H1 (cell line): ENCODE results near the gene PPP1R27. TPM values are rescaled to one million over a fixed set of nuclear protein-coding genes. Genes with fewer than 3 reads are reported as not detected.
"Not testable (repeated sequence)": the region's sequence is repeated elsewhere in the genome, so short reads cannot be mapped to it uniquely, and the experiment has no call there.

Experiments used
- CTCF ChIA-PET: fragments of 300-600 bp; sonication (Branson Sonifier 250); formaldehyde crosslinking; loops from one replicate; lab custom pipeline; 2021; ENCODE audit not compliant: partially characterized antibody; lab: Charles Lee
- POLR2A ChIA-PET: fragments of 300-600 bp; sonication (Branson Sonifier 250); formaldehyde crosslinking; loops from one replicate; lab custom pipeline; 2021; ENCODE audit warnings: inconsistent platforms; ENCODE audit not compliant: partially characterized antibody; lab: Charles Lee
- DNase-seq, 2 experiments: peaks; one replicate each; pipeline versions ENCODE4 v3.0.0 to v3.0.0-alpha.2; 2010 to 2022; ENCODE audit warnings: low spot score in 2 of 2, low read depth in 1 of 2, mixed read lengths in 1 of 2
- FAIRE-seq: peaks from 2 replicates; lab custom pipeline; 2011; peaks lifted over from hg19 to GRCh38; lab: Jason Lieb, UNC
- H2AFZ ChIP-seq: 2 replicates; pipeline ENCODE4 v1.8.1; 2012; ENCODE audit warnings: low read length, inconsistent platforms
- H2AK5ac ChIP-seq: 2 replicates; pipeline ENCODE4 v1.6.1; 2013; ENCODE audit warnings: low read depth, low read length
- H2BK120ac ChIP-seq: replicated peaks from 2 replicates; pipeline ENCODE3; 2013; ENCODE audit warnings: low read depth, low read length, inconsistent platforms
- H2BK12ac ChIP-seq: 2 replicates; pipeline ENCODE4 v1.6.1; 2013; ENCODE audit warnings: low read depth, low read length
- H2BK15ac ChIP-seq: 2 replicates; pipeline ENCODE4 v1.6.1; 2013; ENCODE audit warnings: low read length
- H2BK20ac ChIP-seq: 2 replicates; pipeline ENCODE4 v1.6.1; 2013; ENCODE audit warnings: low read length
- H2BK5ac ChIP-seq: 2 replicates; pipeline ENCODE4 v1.6.1; 2013; ENCODE audit warnings: low read depth, low read length
- H3K14ac ChIP-seq: 2 replicates; pipeline ENCODE4 v1.6.1; 2013; ENCODE audit warnings: inconsistent platforms; ENCODE audit not compliant: insufficient read length
- H3K18ac ChIP-seq: 2 replicates; pipeline ENCODE4 v1.6.1; 2013; ENCODE audit warnings: low read length; ENCODE audit errors: extremely low read depth
- H3K23ac ChIP-seq: 2 replicates; pipeline ENCODE4 v1.6.1; 2013; ENCODE audit warnings: inconsistent platforms; ENCODE audit not compliant: insufficient read length
- H3K23me2 ChIP-seq: 2 replicates; pipeline ENCODE4 v1.6.1; 2013; ENCODE audit warnings: low read depth, low read length
- H3K27ac ChIP-seq: 2 replicates; pipeline ENCODE4 v1.6.1; 2011; ENCODE audit warnings: low read depth, low read length, inconsistent platforms
- H3K27me3 ChIP-seq, 4 experiments: replicated peaks in 1 of 4; 1 replicate in 1 of 4; 2 replicates in 3 of 4; pipeline versions ENCODE4 v1.6.1 to v1.8.1; 2011 to 2013; ENCODE audit warnings: low read length in 3 of 4, mild to moderate bottlenecking in 3 of 4, inconsistent platforms in 2 of 4, mixed read lengths in 2 of 4, moderate library complexity in 1 of 4; ENCODE audit not compliant: control insufficient read depth in 3 of 4, insufficient read depth in 3 of 4; ENCODE audit errors: extremely low read depth in 1 of 4
- H3K36me3 ChIP-seq, 4 experiments: 2 replicates each; pipeline versions ENCODE4 v1.6.1 to v1.8.1; 2011 to 2013; ENCODE audit warnings: mild to moderate bottlenecking in 4 of 4, low read length in 3 of 4, moderate library complexity in 2 of 4, control low read depth in 1 of 4, inconsistent platforms in 1 of 4; ENCODE audit not compliant: insufficient read depth in 4 of 4, control insufficient read depth in 2 of 4
- H3K4ac ChIP-seq: replicated peaks from 2 replicates; pipeline ENCODE3; 2013; ENCODE audit warnings: low read length, low read depth, mixed read lengths, inconsistent platforms; ENCODE audit not compliant: insufficient read length
- H3K4me1 ChIP-seq, 4 experiments: replicated peaks in 1 of 4; 1 replicate in 1 of 4; 2 replicates in 3 of 4; pipeline versions ENCODE4 v1.6.1 to v1.8.1; 2011 to 2013; ENCODE audit warnings: low read length in 3 of 4, inconsistent platforms in 2 of 4, mixed read lengths in 1 of 4; ENCODE audit not compliant: insufficient read depth in 4 of 4, control insufficient read depth in 3 of 4
- H3K4me2 ChIP-seq, 2 experiments: 2 replicates each; pipeline versions ENCODE4 v1.6.1 to v1.8.1; 2011 to 2013; ENCODE audit warnings: low read depth in 2 of 2, low read length in 2 of 2, control low read depth in 1 of 2, inconsistent platforms in 1 of 2, mild to moderate bottlenecking in 1 of 2; ENCODE audit not compliant: insufficient read depth in 1 of 2
- H3K4me3 ChIP-seq, 4 experiments: fragments of 200-600, 300-600 bp in 1 of 4; sonication (generic), shearing (Covaris generic), sonication (Bioruptor Twin) in 1 of 4; 2 replicates each; pipeline versions ENCODE4 v1.5.1 to v1.8.1; 2011 to 2016; ENCODE audit warnings: low read length in 4 of 4, low read depth in 3 of 4, control low read depth in 2 of 4, inconsistent platforms in 2 of 4, mild to moderate bottlenecking in 2 of 4, mixed read lengths in 1 of 4, moderate library complexity in 1 of 4; ENCODE audit not compliant: insufficient read depth in 2 of 4; ENCODE audit errors: extremely low read depth in 1 of 4
- H3K56ac ChIP-seq: replicated peaks from 2 replicates; pipeline ENCODE3; 2013; ENCODE audit warnings: low read depth, mild to moderate bottlenecking, mixed read lengths, low read length, inconsistent platforms; ENCODE audit not compliant: insufficient read length
- H3K79me1 ChIP-seq: 2 replicates; pipeline ENCODE4 v1.6.1; 2013; ENCODE audit warnings: low read depth, low read length, control low read depth
- H3K79me2 ChIP-seq, 2 experiments: 2 replicates each; pipeline versions ENCODE4 v1.6.1 to v1.8.1; 2012 to 2013; ENCODE audit warnings: low read length in 2 of 2, mild to moderate bottlenecking in 2 of 2, inconsistent platforms in 1 of 2; ENCODE audit not compliant: insufficient read depth in 2 of 2, control insufficient read depth in 1 of 2
- H3K9ac ChIP-seq, 4 experiments: replicated peaks in 1 of 4; 1 replicate in 1 of 4; 2 replicates in 3 of 4; pipeline versions ENCODE4 v1.6.1 to v1.8.1; 2011 to 2013; ENCODE audit warnings: low read depth in 3 of 4, low read length in 3 of 4, control low read depth in 2 of 4, mild to moderate bottlenecking in 2 of 4, moderate library complexity in 2 of 4, inconsistent platforms in 1 of 4; ENCODE audit errors: extremely low read depth in 1 of 4
- H3K9me3 ChIP-seq, 2 experiments: 2 replicates each; pipeline versions ENCODE4 v1.6.1 to v1.8.1; 2012 to 2013; ENCODE audit warnings: mild to moderate bottlenecking in 2 of 2, moderate library complexity in 2 of 2, control low read depth in 1 of 2, inconsistent platforms in 1 of 2, low read depth in 1 of 2, low read length in 1 of 2, mixed read lengths in 1 of 2; ENCODE audit not compliant: insufficient read depth in 2 of 2
- H4K20me1 ChIP-seq, 2 experiments: replicated peaks in 1 of 2; 2 replicates each; pipeline versions ENCODE3 to v1.8.1; 2011 to 2013; ENCODE audit warnings: inconsistent platforms in 2 of 2, low read length in 2 of 2, mild to moderate bottlenecking in 1 of 2; ENCODE audit not compliant: insufficient read depth in 2 of 2, control insufficient read depth in 1 of 2
- H4K5ac ChIP-seq: 2 replicates; pipeline ENCODE4 v1.6.1; 2013; ENCODE audit warnings: low read length, low read depth, mixed read lengths, inconsistent platforms; ENCODE audit not compliant: insufficient read length
- H4K8ac ChIP-seq: 2 replicates; pipeline ENCODE4 v1.8.0; 2013; ENCODE audit warnings: mild to moderate bottlenecking, moderate library complexity, low read length, inconsistent platforms; ENCODE audit not compliant: insufficient read depth; ENCODE audit errors: extremely low read depth
- H4K91ac ChIP-seq: replicated peaks from 2 replicates; pipeline ENCODE3; 2013; ENCODE audit warnings: low read length, mixed read lengths, inconsistent platforms; ENCODE audit not compliant: insufficient read length
- WGBS, 2 experiments: shearing (Covaris generic) in 1 of 2; methylation state at CpG; one replicate each; pipeline versions ENCODE4 v1.1.6 to v1.1.7; 2013 to 2015; ENCODE audit warnings: low lambda C conversion rate in 2 of 2, mixed read lengths in 2 of 2, inconsistent platforms in 1 of 2, low coverage in 1 of 2, missing lambda C conversion rate in 1 of 2; ENCODE audit not compliant: insufficient replicate concordance in 2 of 2, insufficient coverage in 1 of 2, insufficient read length in 1 of 2; ENCODE audit errors: extremely low coverage in 1 of 2, missing lambda C conversion rate in 1 of 2; 5-methylcytosine and 5-hydroxymethylcytosine counted together
- polyA plus RNA-seq, 7 experiments: library from polyadenylated mRNA; depleted of rRNA in 3 of 7; stranded (reverse) in 5 of 7; unstranded in 2 of 7; fragments of >200 nt in 5 of 7; fragments of 200-250 nt in 2 of 7; gene quantifications; 1 replicate in 5 of 7; 2 replicates in 1 of 7; 4 replicates in 1 of 7; pipeline versions ENCODE4 v1.2.1 to v1.2.3, GENCODE V29; 2011 to 2013; ENCODE audit warnings: missing spikeins in 2 of 7, mixed read lengths in 2 of 7
- total RNA-seq: library from RNA; stranded (reverse); fragmentation: NEBNext Ultra II Directional; extraction: Animal tissue kit (Norgen Biotek cat#: 25700); gene quantifications from 2 replicates; pipeline ENCODE4 v1.2.1, GENCODE V29; 2021

Gene PPP1R27
- total and polyA plus RNA-seq, 2 of the 8 experiments (the other 6 are each of a cell fraction or from before 2014, with no cell fraction given), result 0.27 TPM; not detected in 1

GRCh38 chr17:81840059-81840458 lies 5.2 kb upstream of the PPP1R27 start:
- H3K9ac ChIP-seq, H3K23ac ChIP-seq, H3K4me3 ChIP-seq, H3K14ac ChIP-seq, H3K56ac ChIP-seq, H4K20me1 ChIP-seq, H2BK5ac ChIP-seq, FAIRE-seq, H3K4ac ChIP-seq, H3K4me2 ChIP-seq, H2AK5ac ChIP-seq, H3K18ac ChIP-seq, H3K79me1 ChIP-seq, H4K91ac ChIP-seq, H2AFZ ChIP-seq, H2BK120ac ChIP-seq, H3K27me3 ChIP-seq, H3K27ac ChIP-seq, H2BK15ac ChIP-seq, H2BK20ac ChIP-seq, H2BK12ac ChIP-seq, H4K5ac ChIP-seq, H3K9me3 ChIP-seq, H3K23me2 ChIP-seq, H4K8ac ChIP-seq, DNase-seq, H3K4me1 ChIP-seq, H3K79me2 ChIP-seq: not testable (repeated sequence)
- ChIA-PET CTCF (interaction anchor here (0.6 to 2.4 kb wide), 4 partner anchors 29 to 174 kb away, joined by 3 to 11 read pairs (median 5); no protein-coding TSS in a partner anchor), POLR2A (interaction anchor here (0.6 to 3.8 kb wide), 8 partner anchors 9 to 183 kb away, joined by 3 to 17 read pairs (median 5); partner anchors contain the start of genes CENPX and MRPL12)
- WGBS, 2 experiments, result 99% methylated on average over 5 of the region's 5 CpGs; no CpG with 5 or more reads in 1 of the 2 experiments
- peaks cover 5 to 20% (median 17%) of the 10 kb centered on the region in 4 experiments; a peak in 5 of 8 replicates for H3K36me3 ChIP-seq
